K562 (cell line): ENCODE data around the gene ASCC3. TPM values are rescaled to one million over a fixed set of nuclear protein-coding genes. Genes with fewer than 3 reads are reported as not detected.
"Not testable (repeated sequence)": the region's sequence is repeated elsewhere in the genome, so short reads cannot be mapped to it uniquely, and the experiment has no call there.

ENCODE experiments used
- ATAC-seq: fragments of 200-7000 bp; cut with Tn5 transposase; 3 replicates; pipeline ENCODE4 v1.9.1; 2020; ENCODE audit warnings: moderate library complexity
- BruUV-seq: library from RNA; stranded (reverse); fragments of 400-500 nt; replicated peaks from 2 replicates; lab custom pipeline; 2021; lab: Mats Ljungman, UMichigan
- CTCF ChIA-PET: fragments of 300-600 bp; formaldehyde crosslinking; extraction: SDS; loops from one replicate; lab custom pipeline; 2021; ENCODE audit warnings: low intra/inter-chr PET ratio; lab: Yijun Ruan, JAX
- POLR2A ChIA-PET: fragments of 300-600, 350-650 bp; sonication (Branson Sonifier 250); formaldehyde crosslinking; extraction: SDS; loops from one replicate; lab custom pipeline; 2021; ENCODE audit warnings: antibody characterized with exemption, inconsistent platforms; lab: Yijun Ruan, JAX
- DNase-seq, 4 experiments: peaks; one replicate each; pipeline versions ENCODE4 v3.0.0 to v3.0.0-alpha.2; 2011 to 2018; ENCODE audit warnings: low spot score in 3 of 4, mixed read lengths in 3 of 4; ENCODE audit errors: extremely low read depth in 1 of 4
- FAIRE-seq: peaks from 2 replicates; lab custom pipeline; 2011; peaks lifted over from hg19 to GRCh38; lab: Jason Lieb, UNC
- H2AFZ ChIP-seq: 2 replicates; pipeline ENCODE4 v1.6.0; 2011; ENCODE audit warnings: low read depth, low read length, control low read depth, inconsistent platforms
- H3K27ac ChIP-seq: fragments of 200-600 bp; 3 replicates; pipeline ENCODE4 v1.8.0; 2011; ENCODE audit warnings: low read depth, mild to moderate bottlenecking, control low read depth, inconsistent platforms, low read length, moderate library complexity, mixed read lengths; ENCODE audit errors: extremely low read depth
- H3K27me3 ChIP-seq, 2 experiments: fragments of 300-600 bp in 1 of 2; 2 replicates in 1 of 2; 3 replicates in 1 of 2; pipeline versions ENCODE4 v1.6.0 to v1.8.0; 2011; ENCODE audit warnings: inconsistent platforms in 2 of 2, low read length in 2 of 2, mild to moderate bottlenecking in 1 of 2, mixed read lengths in 1 of 2, moderate library complexity in 1 of 2; ENCODE audit not compliant: control insufficient read depth in 2 of 2, insufficient read depth in 2 of 2
- H3K36me3 ChIP-seq: fragments of 300-600 bp; 3 replicates; pipeline ENCODE4 v1.8.0; 2011; ENCODE audit warnings: mild to moderate bottlenecking, low read length, inconsistent platforms; ENCODE audit not compliant: control insufficient read depth, insufficient read depth
- H3K4me1 ChIP-seq, 2 experiments: fragments of 200-600 bp in 1 of 2; replicated peaks in 1 of 2; 2 replicates in 1 of 2; 3 replicates in 1 of 2; pipeline versions ENCODE4 v1.5.1 to v1.8.0; 2011; ENCODE audit warnings: inconsistent platforms in 2 of 2, low read length in 2 of 2, mild to moderate bottlenecking in 1 of 2, mixed read lengths in 1 of 2, moderate library complexity in 1 of 2; ENCODE audit not compliant: control insufficient read depth in 2 of 2, insufficient read depth in 2 of 2
- H3K4me2 ChIP-seq: 2 replicates; pipeline ENCODE4 v1.6.1; 2011; ENCODE audit warnings: low read length, control low read depth, inconsistent platforms, mixed read lengths; ENCODE audit not compliant: insufficient read depth
- H3K4me3 ChIP-seq: fragments of 200-600 bp; sonication (generic), shearing (Covaris generic); 2 replicates; pipeline ENCODE4 v1.5.1; 2016; ENCODE audit warnings: control low read depth, inconsistent platforms
- H3K79me2 ChIP-seq: fragments of 200-600 bp; 3 replicates; pipeline ENCODE4 v1.8.0; 2011; ENCODE audit warnings: low read length, inconsistent platforms; ENCODE audit not compliant: control insufficient read depth, insufficient read depth
- H3K9ac ChIP-seq, 2 experiments: 2 replicates each; pipeline versions ENCODE4 v1.6.0 to v1.6.1; 2011; ENCODE audit warnings: low read depth in 2 of 2, low read length in 2 of 2, control low read depth in 1 of 2, inconsistent platforms in 1 of 2, mild to moderate bottlenecking in 1 of 2, mixed read lengths in 1 of 2; ENCODE audit not compliant: insufficient read depth in 1 of 2
- H3K9me1 ChIP-seq: one replicate; pipeline ENCODE4 v1.6.0; 2011; ENCODE audit warnings: inconsistent platforms, mild to moderate bottlenecking, low read length, moderate library complexity; ENCODE audit not compliant: control insufficient read depth, insufficient read depth
- H3K9me3 ChIP-seq: replicated peaks from 2 replicates; pipeline ENCODE4 v1.5.1; 2011; ENCODE audit warnings: low read depth, low read length, inconsistent platforms; ENCODE audit not compliant: control insufficient read depth, insufficient read depth
- H4K20me1 ChIP-seq: replicated peaks from 2 replicates; pipeline ENCODE4 v1.6.1; 2011; ENCODE audit warnings: low read length, inconsistent platforms, mixed read lengths; ENCODE audit not compliant: control insufficient read depth, insufficient read depth
- FOXA3 ChIP-seq, 2 experiments: fragments of 450-650 bp in 1 of 2; sonication (generic) in 1 of 2; formaldehyde crosslinking; IDR thresholded peaks in 1 of 2; conservative IDR thresholded peaks in 1 of 2; 2 replicates each; pipeline versions ENCODE4 v1.4.0 to v1.8.0; 2020 to 2022; ENCODE audit warnings: mild to moderate bottlenecking in 2 of 2, missing genetic modification reagents in 1 of 2
- KDM4B ChIP-seq, 2 experiments: fragments of 450-650 bp in 1 of 2; sonication (generic) in 1 of 2; IDR thresholded peaks; 2 replicates each; pipeline ENCODE4 v1.6.1; 2016 to 2017; ENCODE audit warnings: borderline replicate concordance in 2 of 2, antibody characterized with exemption in 1 of 2, low read depth in 1 of 2, mild to moderate bottlenecking in 1 of 2
- RBFOX2 ChIP-seq: fragments of 200-400 bp; formaldehyde crosslinking; IDR thresholded peaks from 2 replicates; pipeline ENCODE4 v1.6.1; 2017; ENCODE audit warnings: low read depth, mild to moderate bottlenecking, low read length, moderate library complexity
- SMC3 ChIP-seq: conservative IDR thresholded peaks from 2 replicates; pipeline ENCODE4 v1.6.1; 2011; ENCODE audit warnings: low read depth, low read length, improper control_type of control experiment; ENCODE audit not compliant: insufficient read depth
- WGBS: fragments of 100-300 bp; shearing (Covaris generic); methylation state at CpG from one replicate; pipeline ENCODE4 v1.1.6; 2016; ENCODE audit warnings: low coverage, mixed read lengths; ENCODE audit not compliant: insufficient coverage; ENCODE audit errors: missing lambda C conversion rate; 5-methylcytosine and 5-hydroxymethylcytosine counted together
- in situ Hi-C: fragments of 300-500 bp; cut with MboI; formaldehyde crosslinking; loops from 4 replicates; pipeline ENCODE4 v1.15.0; 2018; ENCODE audit warnings: inconsistent platforms, mixed read lengths
- intact Hi-C: fragments of 100-400 bp; cut with micrococcal nuclease; formaldehyde crosslinking; loops from 2 replicates; pipeline ENCODE4 v1.14.2; 2022
- polyA plus RNA-seq, 8 experiments: library from polyadenylated mRNA; depleted of rRNA in 4 of 8; stranded (reverse) in 5 of 8; unstranded in 3 of 8; fragments of >200 nt; fragmentation: Nextera tagmentation in 2 of 8; fragmentation: Illumina TruSeq in 1 of 8; extraction: Ambion mirVana in 2 of 8; extraction: Trizol in 1 of 8; gene quantifications; 2 replicates each; pipeline versions ENCODE4 v1.2.1 to v1.2.3, GENCODE V29; 2011 to 2014; ENCODE audit warnings: inconsistent platforms in 1 of 8, missing spikeins in 1 of 8
- total RNA-seq, 7 experiments: library from RNA; depleted of rRNA in 6 of 7; stranded (reverse); fragments of >200 nt in 6 of 7; fragmentation: Illumina TruSeq in 2 of 7; extraction: Trizol in 2 of 7; gene quantifications; 2 replicates each; pipeline versions ENCODE4 v1.2.1 to v1.2.3, GENCODE V29; 2011 to 2021; ENCODE audit warnings: low replicate concordance in 1 of 7

Gene ASCC3
- total and polyA plus RNA-seq, 9 of the 15 experiments (the other 6 are each of a cell fraction or from before 2014, with no cell fraction given) = 16.1 to 56.1 (median 33.9) TPM

DNA sequence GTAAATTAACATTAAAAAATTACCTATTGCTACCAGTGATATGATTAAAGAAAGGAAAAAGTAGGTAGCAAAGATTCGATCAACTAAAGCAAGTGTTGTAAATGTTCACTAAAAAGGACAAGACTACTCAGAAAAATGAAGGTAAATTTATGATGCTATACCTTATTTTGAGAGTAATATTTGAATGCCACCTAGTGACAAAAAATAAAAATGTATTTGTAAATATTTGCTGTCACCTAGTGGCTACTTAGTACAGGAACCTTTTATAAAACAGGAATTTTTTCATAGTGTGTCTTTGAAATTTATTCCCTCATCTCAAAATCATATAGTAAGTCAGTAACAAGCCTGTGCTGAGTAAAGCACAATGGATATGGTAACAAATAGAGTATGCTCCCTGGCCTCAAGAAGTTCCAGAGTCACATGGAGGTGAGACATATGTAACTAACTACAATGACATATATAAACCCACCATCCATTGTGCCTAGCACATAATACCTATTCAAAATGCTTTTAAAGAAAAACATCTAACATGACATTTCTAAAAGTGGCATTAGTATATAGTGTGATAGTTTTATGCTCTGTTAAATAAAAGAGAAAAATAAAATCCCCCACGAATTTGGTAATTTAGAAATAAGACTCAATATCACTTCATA is 223.3 kb downstream of the ASCC3 start (continued):
- 0 out of 2 replicates have a peak, but pooled peaks have one; percentile 16 for TF ChIP-seq SMC3
- TF ChIP-seq FOXA3 (CRISPR knock-in tag; conservative IDR thresholded peaks at IDR 0.05 in 1 of 2, IDR thresholded peaks at IDR 0.05 in 1 of 2) = peak in 1 of 2 experiments; percentile 66; a peak in 1 of 4 replicates
- TF ChIP-seq RBFOX2 = no peak
- no peak for TF ChIP-seq KDM4B (IDR thresholded peaks at IDR 0.05; ENCODE audit: borderline replicate concordance in 2 of 2, low read depth in 1 of 2)

DNA sequence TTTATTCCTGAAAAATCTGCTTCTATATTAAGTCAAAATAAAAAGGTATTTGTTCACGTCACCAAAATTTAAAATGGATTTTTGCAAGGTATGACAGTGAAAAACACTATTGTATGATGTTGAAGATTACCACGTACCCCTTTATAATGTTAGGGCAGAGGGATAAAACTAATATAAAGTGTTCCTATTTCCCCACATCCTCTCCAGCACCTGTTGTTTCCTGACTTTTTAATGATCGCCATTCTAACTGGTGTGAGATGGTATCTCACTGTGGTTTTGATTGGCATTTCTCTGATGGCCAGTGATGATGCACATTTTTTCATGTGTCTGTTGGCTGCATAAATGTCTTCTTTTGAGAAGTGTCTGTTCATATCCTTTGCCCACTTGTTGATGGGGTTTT is 240.0 kb downstream of the ASCC3 start:
- not testable (repeated sequence) for H3K4me3 ChIP-seq

More for the DNA sequence above, 240.0 kb downstream of the ASCC3 start:
- H4K20me1 ChIP-seq, H3K27me3 ChIP-seq, CTCF ChIA-PET, POLR2A ChIA-PET, intact Hi-C loops, H3K4me1 ChIP-seq, H3K9me3 ChIP-seq, H3K4me2 ChIP-seq, ATAC-seq, FAIRE-seq, H3K9ac ChIP-seq, DNase-seq, H3K9me1 ChIP-seq, H3K27ac ChIP-seq, H3K79me2 ChIP-seq, in situ Hi-C loops, BruUV-seq, H2AFZ ChIP-seq: not testable (repeated sequence)
- WGBS = 97% methylated on average over 3 of the region's 3 CpGs
- peaks cover 24% of the 10 kb centered on the region; the same call in 1 of the 3 replicates for H3K36me3 ChIP-seq
